ENCODE measurements around the gene TFEB.

The TFEB gene

DNA sequence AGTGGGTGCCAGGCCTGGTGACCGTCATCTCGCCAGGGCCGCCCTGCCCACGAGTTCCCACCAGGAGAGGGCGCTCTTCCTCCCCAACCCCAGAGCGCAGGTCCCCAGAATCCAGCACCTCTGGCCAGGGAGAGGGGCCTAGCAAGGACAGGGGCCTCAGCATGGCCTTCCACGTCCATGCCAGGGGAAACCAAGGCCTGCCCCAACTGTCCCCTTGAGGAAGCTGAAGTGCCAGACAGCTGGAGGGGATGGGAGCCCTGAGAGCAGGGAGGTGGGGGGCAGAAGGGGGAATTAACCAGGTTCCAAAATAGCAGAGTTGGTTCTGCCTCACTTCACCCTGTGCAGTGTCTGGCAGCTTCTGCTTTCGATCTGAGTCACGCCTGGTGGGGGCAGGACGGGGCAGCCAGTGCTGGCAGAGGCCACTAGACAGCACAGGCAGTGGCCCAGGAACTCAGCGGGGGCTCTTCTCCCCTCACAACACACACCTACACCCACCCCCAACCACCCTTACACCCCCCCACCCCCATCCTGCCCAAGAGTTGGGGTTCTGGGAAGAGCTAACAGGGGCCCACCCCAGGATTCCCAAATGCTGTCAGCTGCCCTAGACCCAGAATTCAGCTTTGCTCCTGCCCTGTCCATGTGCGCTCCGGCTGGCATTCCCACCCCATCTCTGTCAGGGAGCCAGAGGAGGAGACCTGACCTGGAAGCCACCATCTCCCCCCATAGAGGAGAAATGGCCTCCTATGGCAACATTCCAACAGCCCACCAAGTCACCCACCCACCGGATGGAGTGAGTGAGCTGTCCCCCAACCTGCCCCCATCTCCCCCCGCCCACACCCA, 29.2 kb downstream of the TFEB start:
- no peak overlapping the region for H3K4me3 ChIP-seq (ENCODE audit: low read depth, low read length)
- in situ Hi-C loops (cut with HindIII; ENCODE audit: low sequenced_read_pairs): no loop called here
- TF ChIP-seq, protein P1, sequence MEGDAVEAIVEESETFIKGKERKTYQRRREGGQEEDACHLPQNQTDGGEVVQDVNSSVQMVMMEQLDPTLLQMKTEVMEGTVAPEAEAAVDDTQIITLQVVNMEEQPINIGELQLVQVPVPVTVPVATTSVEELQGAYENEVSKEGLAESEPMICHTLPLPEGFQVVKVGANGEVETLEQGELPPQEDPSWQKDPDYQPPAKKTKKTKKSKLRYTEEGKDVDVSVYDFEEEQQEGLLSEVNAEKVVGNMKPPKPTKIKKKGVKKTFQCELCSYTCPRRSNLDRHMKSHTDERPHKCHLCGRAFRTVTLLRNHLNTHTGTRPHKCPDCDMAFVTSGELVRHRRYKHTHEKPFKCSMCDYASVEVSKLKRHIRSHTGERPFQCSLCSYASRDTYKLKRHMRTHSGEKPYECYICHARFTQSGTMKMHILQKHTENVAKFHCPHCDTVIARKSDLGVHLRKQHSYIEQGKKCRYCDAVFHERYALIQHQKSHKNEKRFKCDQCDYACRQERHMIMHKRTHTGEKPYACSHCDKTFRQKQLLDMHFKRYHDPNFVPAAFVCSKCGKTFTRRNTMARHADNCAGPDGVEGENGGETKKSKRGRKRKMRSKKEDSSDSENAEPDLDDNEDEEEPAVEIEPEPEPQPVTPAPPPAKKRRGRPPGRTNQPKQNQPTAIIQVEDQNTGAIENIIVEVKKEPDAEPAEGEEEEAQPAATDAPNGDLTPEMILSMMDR (IDR thresholded peaks at IDR 0.05; ENCODE audit: low read depth, low read length): peak; percentile 58
- DNase-seq (ENCODE audit: low read depth, low spot score): peak; percentile 65

DNA sequence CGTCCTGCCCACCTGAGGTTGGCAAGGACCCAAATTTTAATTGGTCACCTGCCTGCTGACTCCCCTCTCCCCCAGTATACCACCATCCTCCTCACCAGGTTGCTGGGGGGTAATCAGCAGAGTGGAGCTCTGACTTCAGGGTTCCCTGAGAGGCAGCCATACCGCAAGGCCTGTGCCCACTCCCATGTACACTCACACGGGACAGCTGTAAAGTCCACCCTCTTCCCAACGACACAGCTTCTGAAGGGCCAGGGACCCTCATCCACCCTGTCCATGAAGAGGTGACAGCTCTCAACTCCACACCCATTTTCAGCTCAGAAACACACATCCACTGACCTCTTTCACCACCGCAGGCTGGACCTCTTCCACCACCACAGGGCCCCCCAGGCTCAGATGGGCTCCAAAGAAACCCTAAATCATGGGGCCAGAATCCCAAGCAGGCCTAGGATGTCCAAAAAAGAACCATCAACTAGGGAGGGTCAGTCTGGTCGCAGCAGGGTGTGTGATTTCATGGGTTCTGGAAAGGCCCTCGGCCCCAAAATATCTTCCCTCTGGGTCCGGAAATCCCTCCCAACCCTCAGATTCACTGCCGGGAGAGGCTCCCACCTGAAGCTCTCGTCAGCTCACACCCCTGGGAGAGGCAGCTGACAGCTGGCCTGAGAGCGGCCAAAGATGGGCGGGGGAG, 30.0 kb downstream of the TFEB start:
- in situ Hi-C loops (cut with HindIII; ENCODE audit: low sequenced_read_pairs): no loop called here
- H3K4me3 ChIP-seq (ENCODE audit: low read depth, low read length): no peak overlapping the region
- TF ChIP-seq, protein P1 (IDR thresholded peaks at IDR 0.05; ENCODE audit: low read depth, low read length): no peak
- DNase-seq (ENCODE audit: low read depth, low spot score): no peak

DNA sequence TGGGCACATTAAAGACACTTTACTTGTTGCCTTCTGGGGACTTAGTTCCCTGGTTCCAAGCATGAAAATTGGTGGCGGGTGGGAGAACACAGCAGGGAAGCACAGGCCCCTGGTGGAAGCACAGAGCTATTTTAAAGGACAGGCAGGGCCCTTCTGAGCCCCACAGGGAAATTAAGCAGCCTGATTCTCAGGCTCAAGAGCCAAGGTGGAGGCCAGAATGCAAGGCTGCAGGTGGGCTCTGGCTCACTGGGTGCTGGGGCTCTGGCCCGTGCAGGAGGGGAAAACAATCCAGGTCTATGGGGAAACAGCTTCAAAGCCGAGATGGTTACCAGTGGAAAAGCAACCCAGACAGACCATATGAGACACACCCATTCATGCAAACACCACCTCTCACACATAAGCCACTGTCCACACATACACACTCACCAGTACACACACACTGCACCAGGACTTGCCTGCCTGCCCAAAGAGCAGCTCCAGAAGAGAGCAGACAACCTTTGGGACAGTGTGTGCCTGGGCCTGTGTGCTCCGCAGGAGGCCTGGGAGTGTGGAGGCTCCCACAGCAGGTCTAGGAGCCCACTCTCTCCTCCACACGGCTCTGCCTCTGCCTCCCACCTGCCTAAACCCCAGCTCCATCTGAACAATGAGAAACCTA, 30.6 kb downstream of the TFEB start:
- TF ChIP-seq, protein P1 (IDR thresholded peaks at IDR 0.05; ENCODE audit: low read depth, low read length): no peak
- H3K4me3 ChIP-seq (ENCODE audit: low read depth, low read length): no peak overlapping the region
- DNase-seq (ENCODE audit: low read depth, low spot score): no peak
- in situ Hi-C loops (cut with HindIII; ENCODE audit: low sequenced_read_pairs): no loop called here

DNA sequence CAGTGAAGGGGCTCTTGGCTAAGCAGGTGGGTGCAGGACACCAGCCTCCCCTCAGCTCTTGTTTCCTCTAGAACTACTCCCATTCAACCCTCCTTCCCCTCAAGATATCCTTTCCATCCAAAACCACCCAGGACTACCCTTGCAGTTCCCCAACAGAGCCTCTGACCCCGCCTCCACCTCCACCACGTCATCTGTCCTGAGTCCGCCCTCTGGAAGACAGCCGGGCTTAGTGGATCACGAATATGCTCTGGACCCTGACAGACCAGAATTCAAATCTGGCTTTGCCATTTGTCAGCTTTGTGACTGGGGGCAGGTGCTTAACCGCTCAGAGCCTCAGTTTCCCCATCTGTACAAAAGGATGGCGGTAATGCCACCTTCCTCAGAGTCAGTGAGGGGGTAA, 31.4 kb downstream of the TFEB start:
- H3K4me3 ChIP-seq (ENCODE audit: low read depth, low read length): no peak overlapping the region
- DNase-seq (ENCODE audit: low read depth, low spot score): no peak
- TF ChIP-seq, protein P1 (IDR thresholded peaks at IDR 0.05; ENCODE audit: low read depth, low read length): no peak
- in situ Hi-C loops (cut with HindIII; ENCODE audit: low sequenced_read_pairs): no loop called here

DNA sequence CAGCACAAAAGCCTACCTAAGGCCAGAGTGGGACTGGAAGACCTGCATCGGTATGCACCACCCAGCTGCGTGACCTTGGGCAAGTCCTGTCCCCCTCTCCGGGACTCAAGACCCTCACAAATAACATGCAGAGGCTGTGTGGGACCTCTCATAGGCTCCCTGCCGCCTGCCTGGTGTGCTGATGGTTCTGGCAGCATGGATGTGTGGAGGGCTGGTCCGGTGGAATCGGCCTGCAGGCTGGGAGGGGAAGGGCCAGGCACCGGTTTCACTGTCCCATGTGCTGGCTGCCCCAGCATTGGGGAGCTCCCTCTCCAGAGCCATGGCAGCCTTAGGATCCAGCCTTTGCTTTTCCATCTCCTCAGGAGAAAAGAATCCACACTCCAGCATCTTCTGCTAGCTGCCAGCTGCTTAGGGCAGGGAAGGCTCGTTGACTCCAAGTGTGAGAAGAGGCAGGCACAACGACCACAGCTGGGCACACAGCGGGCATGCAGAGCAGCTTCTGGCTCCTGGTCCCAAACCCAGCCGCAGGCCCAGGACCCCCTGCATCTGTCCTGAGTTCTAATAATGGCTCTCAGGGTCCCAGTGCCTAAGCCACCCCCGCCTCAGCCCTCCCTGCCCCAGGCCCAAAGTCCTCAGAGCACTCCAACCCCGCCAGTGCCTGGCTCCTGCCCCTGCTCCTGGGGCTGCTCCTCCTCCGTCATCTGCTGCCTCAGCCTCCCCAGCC, 32.5 kb downstream of the TFEB start:
- TF ChIP-seq, protein P1 (IDR thresholded peaks at IDR 0.05; ENCODE audit: low read depth, low read length): no peak
- in situ Hi-C loops (cut with HindIII; ENCODE audit: low sequenced_read_pairs): no loop called here
- no peak overlapping the region for H3K4me3 ChIP-seq (ENCODE audit: low read depth, low read length)
- no peak for DNase-seq (ENCODE audit: low read depth, low spot score)

DNA sequence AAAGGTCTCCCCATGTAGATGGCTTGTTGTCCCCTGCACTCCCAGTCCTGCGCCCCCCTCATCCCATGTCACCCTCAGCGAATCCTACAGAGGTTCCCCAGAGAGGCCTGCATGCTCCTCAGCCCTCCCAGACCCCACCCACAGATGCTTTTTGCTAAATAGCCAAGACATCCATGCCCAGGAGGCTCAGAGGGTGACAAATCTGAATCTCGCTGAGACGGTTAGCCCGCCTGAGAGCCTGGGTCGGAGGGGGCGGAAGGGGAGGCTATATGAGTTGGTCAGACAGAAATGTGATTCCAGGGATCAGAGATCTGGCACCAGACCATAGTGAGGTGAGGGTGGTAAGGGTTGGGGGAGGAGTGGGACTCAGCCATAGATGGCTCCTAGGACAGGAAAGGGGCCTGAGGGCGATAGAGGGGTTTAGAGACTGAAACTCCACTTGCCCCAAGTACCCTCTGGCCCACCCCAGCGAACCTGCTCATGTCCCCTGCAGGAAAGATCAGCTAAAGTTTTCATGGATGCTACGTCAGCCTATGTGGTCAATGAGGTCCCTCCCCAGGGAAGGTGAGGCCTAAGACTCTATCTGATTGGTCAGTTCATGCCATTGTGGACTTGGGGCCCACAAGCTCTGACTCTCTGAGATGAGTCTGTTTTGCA, 33.2 kb downstream of the TFEB start:
- TF ChIP-seq, protein P1 (IDR thresholded peaks at IDR 0.05; ENCODE audit: low read depth, low read length): no peak
- in situ Hi-C loops (cut with HindIII; ENCODE audit: low sequenced_read_pairs): no loop called here
- no peak for DNase-seq (ENCODE audit: low read depth, low spot score)
- H3K4me3 ChIP-seq (ENCODE audit: low read depth, low read length): no peak overlapping the region

All from astrocyte of the spinal cord (primary cell).